Measurements from ENCODE around the gene BTBD7. TPM values are rescaled to one million over a fixed set of nuclear protein-coding genes. Genes with fewer than 3 reads are reported as not detected.

The BTBD7 gene
- total and polyA plus RNA-seq, 2 donors (not counting 3 experiments of a cell fraction or from before 2014, with no cell fraction given), result 20.9 to 50.2 TPM

GRCh38 chr14:93295541-93296220 lies 37.2 kb downstream of the BTBD7 start:
- POLR2A ChIA-PET, result no interaction called here
- CTCF ChIA-PET, result interaction anchor here (0.8 to 3.0 kb wide), 2 partner anchors 13 to 22 kb away, joined by 3 to 8 read pairs; no protein-coding TSS in a partner anchor
- Histone ChIP-seq H3K4me1 (ENCODE audit: control insufficient read depth, extremely low read depth, insufficient read depth, low read length) (peaks cover 7% of the 10 kb centered on the region), H3K27ac (ENCODE audit: insufficient read depth, low read depth, low read length) (no peak overlapping the region), H3K79me2 (ENCODE audit: control insufficient read depth, insufficient read depth, low read length) (peaks cover 68% of the 10 kb centered on the region), H2AFZ (ENCODE audit: low read depth, low read length) (no peak overlapping the region), H3K9me3 (replicated peaks; ENCODE audit: control insufficient read depth, insufficient read depth, low read length) (no peaks in the 10 kb centered on the region), H3K4me2 (ENCODE audit: insufficient read depth, low read length) (no peak overlapping the region), H3K4me3 (replicated peaks in 1 of 3; ENCODE audit: insufficient read depth in 1 of 3, low read depth in 1 of 3, low read length in 3 of 3) (no peak overlapping the region), H4K20me1 (replicated peaks; ENCODE audit: control insufficient read depth, extremely low read depth, insufficient read depth, low read length) (peaks cover 4% of the 10 kb centered on the region), H3K27me3 (ENCODE audit: control insufficient read depth in 2 of 2, insufficient read depth in 2 of 2, low read length in 2 of 2) (no peaks in the 10 kb centered on the region), H3K9ac (replicated peaks; ENCODE audit: extremely low read depth, insufficient read depth, low read length) (no peak overlapping the region), H3K36me3 (ENCODE audit: control insufficient read depth in 2 of 2, extremely low read depth in 1 of 2, insufficient read depth in 2 of 2, low read length in 2 of 2) (no peaks in the 10 kb centered on the region), H3K9me1 (replicated peaks; ENCODE audit: control insufficient read depth, extremely low read depth, insufficient read depth, low read length) (no peaks in the 10 kb centered on the region)
- DNase-seq (ENCODE audit: low read depth, low spot score), result no peak
- intact Hi-C loops (cut with micrococcal nuclease), result no loop called here
- FAIRE-seq, result no peak
- TF ChIP-seq MAX (IDR thresholded peaks at IDR 0.05; ENCODE audit: insufficient read depth, insufficient read length) (no peak), GATA2 (IDR thresholded peaks at IDR 0.05; ENCODE audit: insufficient read depth, insufficient read length, low read depth, low read length) (no peak), CTCF (IDR thresholded peaks at IDR 0.05; ENCODE audit: extremely low read depth in 1 of 2, insufficient read depth in 1 of 2, low read depth in 1 of 2, low read length in 2 of 2) (no peak), EZH2 (IDR thresholded peaks at IDR 0.05; ENCODE audit: borderline replicate concordance, low read depth, low read length, severe bottlenecking) (no peak), POLR2A (IDR thresholded peaks at IDR 0.05; ENCODE audit: low read depth, low read length) (no peak), JUN (IDR thresholded peaks at IDR 0.05; ENCODE audit: borderline replicate concordance, insufficient read depth, insufficient read length, low read depth) (no peak), POLR2AphosphoS5 (IDR thresholded peaks at IDR 0.05; ENCODE audit: insufficient read depth, low read depth, low read length) (no peak), FOS (IDR thresholded peaks at IDR 0.05; ENCODE audit: borderline replicate concordance, insufficient read depth, low read length) (no peak), MYC (IDR thresholded peaks at IDR 0.05; ENCODE audit: low read depth, low read length) (no peak)
- dilution Hi-C loops (cut with MboI; ENCODE audit: extremely low pct_ligation_motif_present, low sequenced_read_pairs), result no loop called here
- BruUV-seq (replicated peaks), result no TSS peak

Measured in endothelial cell of umbilical vein (primary cell).